ENCODE measurements around the gene SLIRP.

DNA sequence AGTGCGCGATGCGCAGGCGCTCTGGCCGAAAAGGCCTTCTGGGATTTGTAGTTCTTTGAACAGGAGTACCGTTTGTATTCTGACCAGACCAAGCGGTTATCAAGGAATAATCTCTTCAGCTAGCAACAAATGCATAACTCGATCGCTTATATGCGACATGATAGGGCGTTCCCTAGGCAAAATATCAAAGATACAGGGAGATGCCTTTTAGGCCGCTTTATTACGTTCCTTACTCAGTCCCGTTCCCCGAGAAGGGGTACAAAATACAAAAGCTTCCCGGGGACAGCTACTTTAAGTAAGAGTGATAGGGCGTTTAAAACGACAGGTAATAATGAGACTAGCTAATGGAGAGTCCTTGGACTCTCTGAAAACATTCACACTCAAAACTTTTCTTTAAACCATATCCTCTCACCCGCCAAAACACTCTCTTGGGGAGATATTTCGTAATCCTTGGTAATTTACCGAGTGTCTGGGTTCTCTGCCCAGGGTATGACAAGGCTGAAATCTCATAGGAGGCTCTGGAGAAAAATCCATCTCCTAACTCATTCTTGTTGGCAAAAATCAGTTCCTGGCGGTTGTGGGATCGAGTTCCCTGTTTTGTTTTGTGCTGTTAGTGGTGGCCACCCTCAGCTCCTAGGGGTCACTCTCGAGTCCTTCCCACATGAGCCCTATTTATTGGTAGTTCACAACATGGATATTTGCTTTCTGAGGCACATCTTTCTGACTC lies 53.5 kb downstream of the SLIRP start:
- TF ChIP-seq, protein P1, sequence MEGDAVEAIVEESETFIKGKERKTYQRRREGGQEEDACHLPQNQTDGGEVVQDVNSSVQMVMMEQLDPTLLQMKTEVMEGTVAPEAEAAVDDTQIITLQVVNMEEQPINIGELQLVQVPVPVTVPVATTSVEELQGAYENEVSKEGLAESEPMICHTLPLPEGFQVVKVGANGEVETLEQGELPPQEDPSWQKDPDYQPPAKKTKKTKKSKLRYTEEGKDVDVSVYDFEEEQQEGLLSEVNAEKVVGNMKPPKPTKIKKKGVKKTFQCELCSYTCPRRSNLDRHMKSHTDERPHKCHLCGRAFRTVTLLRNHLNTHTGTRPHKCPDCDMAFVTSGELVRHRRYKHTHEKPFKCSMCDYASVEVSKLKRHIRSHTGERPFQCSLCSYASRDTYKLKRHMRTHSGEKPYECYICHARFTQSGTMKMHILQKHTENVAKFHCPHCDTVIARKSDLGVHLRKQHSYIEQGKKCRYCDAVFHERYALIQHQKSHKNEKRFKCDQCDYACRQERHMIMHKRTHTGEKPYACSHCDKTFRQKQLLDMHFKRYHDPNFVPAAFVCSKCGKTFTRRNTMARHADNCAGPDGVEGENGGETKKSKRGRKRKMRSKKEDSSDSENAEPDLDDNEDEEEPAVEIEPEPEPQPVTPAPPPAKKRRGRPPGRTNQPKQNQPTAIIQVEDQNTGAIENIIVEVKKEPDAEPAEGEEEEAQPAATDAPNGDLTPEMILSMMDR (IDR thresholded peaks at IDR 0.05; ENCODE audit: insufficient read depth, low read depth, low read length), result peak; percentile 4
- no peak for TF ChIP-seq EZH2 (IDR thresholded peaks at IDR 0.05; ENCODE audit: insufficient read depth, low read length)
